Tracheal epithelial cell (primary cell): Measurements from ENCODE around the gene GPR183. TPM values are rescaled to one million over a fixed set of nuclear protein-coding genes. Genes with fewer than 3 reads are reported as not detected.

ENCODE experiments used
- total RNA-seq: library from RNA; depleted of rRNA; stranded (reverse); fragments of >200 nt; gene quantifications from 2 replicates; pipeline ENCODE4 v1.2.1, GENCODE V29; 2014

The GPR183 gene
- total RNA-seq = 0.24 TPM in 1 of 2 replicates, not detected in the other

GRCh38 chr13:99307247-99307646 lies at the start of gene GPR183:
Gene GPR183, minus strand, starts transcription at chr13:99307399. Its CDS starts 11,254 bp downstream, at chr13:99296145.

GRCh38 chr13:99258210-99258860 lies 48.9 kb downstream of the GPR183 start, which contains the start of gene GPR18:
Gene GPR18, minus strand, starts transcription at chr13:99258379. Its CDS starts 2,507 bp downstream, at chr13:99255872.

Other genes with a start within 250 kb of the GPR183 start
- gene UBAC2, start 106.5 kb downstream of the GPR183 start, total RNA-seq = 33.5 and 40.1 TPM in 2 replicates
- not detected in 2 replicates for gene GPR18, start 49.0 kb downstream of the GPR183 start, total RNA-seq
- gene TM9SF2, start 194.1 kb upstream of the GPR183 start, total RNA-seq = 134 and 164 TPM in 2 replicates